Spleen (tissue), 11 donors: ENCODE results near the gene SHROOM4. TPM values are rescaled to one million over a fixed set of nuclear protein-coding genes. Genes with fewer than 3 reads are reported as not detected.

Source experiments
- DNase-seq: peaks from one replicate; pipeline ENCODE4 v3.0.0-alpha.2; 2020
- H3K27ac ChIP-seq, 8 donors: fragments of 200-600 bp; sonication (generic) in 7 of 8; 1 replicate in 4 of 8; 2 replicates in 4 of 8; pipeline versions ENCODE4 v1.5.0 to v1.8.0; 2016 to 2021; ENCODE audit warnings: inconsistent platforms in 4 of 8, mild to moderate bottlenecking in 4 of 8, moderate library complexity in 1 of 8
- H3K27me3 ChIP-seq, 7 donors: fragments of 200-600 bp; sonication (generic) in 6 of 7; replicated peaks in 1 of 7; 1 replicate in 4 of 7; 2 replicates in 3 of 7; pipeline versions ENCODE4 v1.5.0 to v1.8.0; 2016 to 2021; ENCODE audit warnings: inconsistent platforms in 3 of 7, mild to moderate bottlenecking in 1 of 7
- H3K36me3 ChIP-seq, 6 donors: fragments of 200-600 bp; sonication (generic) in 5 of 6; 1 replicate in 4 of 6; 2 replicates in 2 of 6; pipeline versions ENCODE4 v1.5.0 to v1.8.0; 2016 to 2021; ENCODE audit warnings: inconsistent platforms in 2 of 6
- H3K4me1 ChIP-seq, 6 donors: fragments of 200-600 bp; sonication (generic) in 5 of 6; 1 replicate in 3 of 6; 2 replicates in 3 of 6; pipeline versions ENCODE4 v1.5.0 to v1.8.0; 2016 to 2021; ENCODE audit warnings: inconsistent platforms in 3 of 6
- H3K4me3 ChIP-seq, 8 donors: fragments of 200-600 bp; sonication (generic) in 7 of 8; 1 replicate in 4 of 8; 2 replicates in 4 of 8; pipeline versions ENCODE4 v1.5.0 to v1.8.0; 2016 to 2021; ENCODE audit warnings: inconsistent platforms in 4 of 8, mild to moderate bottlenecking in 4 of 8, moderate library complexity in 2 of 8
- H3K9me3 ChIP-seq, 8 donors: fragments of 200-600 bp; sonication (generic) in 7 of 8; 1 replicate in 4 of 8; 2 replicates in 4 of 8; pipeline versions ENCODE4 v1.5.0 to v1.8.0; 2016 to 2021; ENCODE audit warnings: inconsistent platforms in 4 of 8
- CTCF ChIP-seq, 11 experiments: fragments of 200-600 bp in 7 of 11; fragments of 450-650 bp in 4 of 11; sonication (generic) in 4 of 11; IDR thresholded peaks in 8 of 11; conservative IDR thresholded peaks in 3 of 11; 1 replicate in 7 of 11; 2 replicates in 4 of 11; pipeline versions ENCODE4 v1.4.0 to v1.8.0; 2016 to 2021; ENCODE audit warnings: antibody characterized with exemption in 11 of 11, inconsistent platforms in 4 of 11, mild to moderate bottlenecking in 1 of 11
- POLR2A ChIP-seq, 3 donors: fragments of 450-650 bp; IDR thresholded peaks; one replicate each; pipeline ENCODE4 v1.5.1; 2017; ENCODE audit warnings: antibody characterized with exemption in 3 of 3, mild to moderate bottlenecking in 1 of 3
- POLR2AphosphoS5 ChIP-seq, 3 donors: sonication (generic); formaldehyde crosslinking; IDR thresholded peaks; one replicate each; pipeline ENCODE4 v1.5.1; 2017; ENCODE audit warnings: antibody characterized with exemption in 3 of 3
- WGBS, 5 donors: extraction: QIAGEN DNeasy Blood & Tissue Kit in 3 of 5; methylation state at CpG; one replicate each; pipeline versions ENCODE4 v1.1.5 to v1.1.7; 2013 to 2018; 5-methylcytosine and 5-hydroxymethylcytosine counted together
- intact Hi-C: fragments of 100-400 bp; cut with DNase I; formaldehyde crosslinking; loops from one replicate; pipeline ENCODE4 v1.15.0; 2023; ENCODE audit warnings: low total_unique reads
- polyA plus RNA-seq, 3 donors: library from polyadenylated mRNA; stranded (reverse); fragments of 200-250 nt; gene quantifications; one replicate each; pipeline ENCODE4 v1.2.1, GENCODE V29; 2013
- total RNA-seq, 7 donors: library from RNA; depleted of rRNA in 3 of 7; stranded (reverse); fragments of >200 nt in 3 of 7; fragmentation: NEBNext Ultra II Directional in 4 of 7; extraction: Animal tissue kit (Norgen Biotek cat#: 25700) in 4 of 7; gene quantifications; one replicate each; pipeline versions ENCODE4 v1.1.0 to v1.2.1, GENCODE V29; 2016 to 2021
- donor health status: healthy with polysubstance abuse.
- donor health status: DM: no; HTN: no; CAD: no; lungs with moderate emphysema.
- donor health status: DM: no; HTN: no; CAD: no.
- donor health status: Bipolar disorder and iron deficiency.
- donor health status: healthy.
- donor health status: DM: no; HTN: no; CAD: no.
- donor health status: DM: yes; HTN: yes; CAD: no.

Gene SHROOM4
- total and polyA plus RNA-seq, 10 donors, result 0.24 to 4.4 (median 2.4) TPM

GRCh38 chrX:50768801-50769200 lies 45.2 kb downstream of the SHROOM4 start:
- Histone ChIP-seq H3K27ac (no peak overlapping the region), H3K9me3 (no peaks in the 10 kb centered on the region), H3K36me3 (no peaks in the 10 kb centered on the region), H3K4me1 (no peaks in the 10 kb centered on the region), H3K4me3 (no peak overlapping the region), H3K27me3 (peaks cover 0 to 10% (median 0%) of the 10 kb centered on the region in 7 donors)
- no peak for DNase-seq
- TF ChIP-seq POLR2A (IDR thresholded peaks at IDR 0.05) (no peak), CTCF (IDR thresholded peaks at IDR 0.05 in 8 of 11, conservative IDR thresholded peaks at IDR 0.05 in 3 of 11) (no peak), POLR2AphosphoS5 (IDR thresholded peaks at IDR 0.05) (no peak)
- 38 to 56% (median 44%) methylated on average over 1 of the region's 1 CpG for WGBS, 5 donors
- intact Hi-C loops, result no loop called here

GRCh38 chrX:50765986-50766385 lies 48.0 kb downstream of the SHROOM4 start:
- Histone ChIP-seq H3K4me1 (no peaks in the 10 kb centered on the region), H3K27ac (no peak overlapping the region), H3K27me3 (peaks cover 0 to 10% (median 0%) of the 10 kb centered on the region in 7 donors), H3K9me3 (no peaks in the 10 kb centered on the region), H3K4me3 (no peak overlapping the region), H3K36me3 (no peaks in the 10 kb centered on the region)
- intact Hi-C loops, result no loop called here
- TF ChIP-seq CTCF (IDR thresholded peaks at IDR 0.05 in 8 of 11, conservative IDR thresholded peaks at IDR 0.05 in 3 of 11) (no peak), POLR2A (IDR thresholded peaks at IDR 0.05) (no peak), POLR2AphosphoS5 (IDR thresholded peaks at IDR 0.05) (no peak)
- 67 to 96% (median 82%) methylated on average over 3 of the region's 3 CpGs for WGBS, 5 donors
- DNase-seq, result no peak

GRCh38 chrX:50762578-50762977 lies 51.4 kb downstream of the SHROOM4 start:
- WGBS, 5 donors, result 47 to 74% (median 70%) methylated on average over 2 of the region's 2 CpGs
- Histone ChIP-seq H3K36me3 (no peaks in the 10 kb centered on the region), H3K27ac (no peak overlapping the region), H3K27me3 (peaks cover 0 to 10% (median 0%) of the 10 kb centered on the region in 7 donors), H3K4me3 (no peak overlapping the region), H3K4me1 (no peaks in the 10 kb centered on the region), H3K9me3 (no peaks in the 10 kb centered on the region)
- intact Hi-C loops, result no loop called here
- TF ChIP-seq POLR2A (IDR thresholded peaks at IDR 0.05), result no peak
- no peak for TF ChIP-seq POLR2AphosphoS5 (IDR thresholded peaks at IDR 0.05)
- TF ChIP-seq CTCF (IDR thresholded peaks at IDR 0.05 in 8 of 11, conservative IDR thresholded peaks at IDR 0.05 in 3 of 11), result no peak
- DNase-seq, result no peak

GRCh38 chrX:50756276-50756675 lies 57.7 kb downstream of the SHROOM4 start:
- 73 to 91% (median 81%) methylated on average over 3 of the region's 3 CpGs for WGBS, 5 donors
- no peak overlapping the region for H3K4me3 ChIP-seq
- no peaks in the 10 kb centered on the region for H3K27me3 ChIP-seq
- no peak for DNase-seq
- no peaks in the 10 kb centered on the region for H3K9me3 ChIP-seq
- no peaks in the 10 kb centered on the region for H3K36me3 ChIP-seq
- intact Hi-C loops, result no loop called here
- no peak overlapping the region for H3K27ac ChIP-seq
- H3K4me1 ChIP-seq, result no peaks in the 10 kb centered on the region
- TF ChIP-seq CTCF (IDR thresholded peaks at IDR 0.05 in 8 of 11, conservative IDR thresholded peaks at IDR 0.05 in 3 of 11), result no peak
- no peak for TF ChIP-seq POLR2AphosphoS5 (IDR thresholded peaks at IDR 0.05)
- no peak for TF ChIP-seq POLR2A (IDR thresholded peaks at IDR 0.05)
